NB4 (cell line): ENCODE measurements around the gene TRIM74.
"Not testable (repeated sequence)": the region's sequence is repeated elsewhere in the genome, so short reads cannot be mapped to it uniquely, and the experiment has no call there.

ENCODE experiments used
- POLR2A ChIP-seq: IDR thresholded peaks from 2 replicates; pipeline ENCODE4 v1.6.1; 2011; ENCODE audit warnings: mild to moderate bottlenecking; ENCODE audit not compliant: insufficient read length; ENCODE audit errors: extremely low read depth
- TF ChIP-seq, protein P1 (sequence below): IDR thresholded peaks from one replicate; pipeline ENCODE4 v1.5.1; 2012; ENCODE audit warnings: low read depth, low read length

- TF ChIP-seq, protein P1, sequence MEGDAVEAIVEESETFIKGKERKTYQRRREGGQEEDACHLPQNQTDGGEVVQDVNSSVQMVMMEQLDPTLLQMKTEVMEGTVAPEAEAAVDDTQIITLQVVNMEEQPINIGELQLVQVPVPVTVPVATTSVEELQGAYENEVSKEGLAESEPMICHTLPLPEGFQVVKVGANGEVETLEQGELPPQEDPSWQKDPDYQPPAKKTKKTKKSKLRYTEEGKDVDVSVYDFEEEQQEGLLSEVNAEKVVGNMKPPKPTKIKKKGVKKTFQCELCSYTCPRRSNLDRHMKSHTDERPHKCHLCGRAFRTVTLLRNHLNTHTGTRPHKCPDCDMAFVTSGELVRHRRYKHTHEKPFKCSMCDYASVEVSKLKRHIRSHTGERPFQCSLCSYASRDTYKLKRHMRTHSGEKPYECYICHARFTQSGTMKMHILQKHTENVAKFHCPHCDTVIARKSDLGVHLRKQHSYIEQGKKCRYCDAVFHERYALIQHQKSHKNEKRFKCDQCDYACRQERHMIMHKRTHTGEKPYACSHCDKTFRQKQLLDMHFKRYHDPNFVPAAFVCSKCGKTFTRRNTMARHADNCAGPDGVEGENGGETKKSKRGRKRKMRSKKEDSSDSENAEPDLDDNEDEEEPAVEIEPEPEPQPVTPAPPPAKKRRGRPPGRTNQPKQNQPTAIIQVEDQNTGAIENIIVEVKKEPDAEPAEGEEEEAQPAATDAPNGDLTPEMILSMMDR, result not testable (repeated sequence)
- not testable (repeated sequence) for TF ChIP-seq POLR2A
Measured at GRCh38 chr7:72944937-72945336, 24.3 kb downstream of the TRIM74 start.
